Neuronal stem cell (in vitro differentiated cells): ENCODE measurements around the gene ADNP.

ENCODE experiments used
- DNase-seq: peaks from one replicate; pipeline ENCODE4 v3.0.0-alpha.2; 2013; ENCODE audit warnings: low spot score
- H2AFZ ChIP-seq: one replicate; pipeline ENCODE4 v1.6.1; 2013; ENCODE audit warnings: mild to moderate bottlenecking, low read length, inconsistent platforms
- H2AK5ac ChIP-seq: 2 replicates; pipeline ENCODE4 v1.6.1; 2013; ENCODE audit warnings: low read depth, mild to moderate bottlenecking, inconsistent platforms, low read length, moderate library complexity, mixed read lengths
- H2BK120ac ChIP-seq: 2 replicates; pipeline ENCODE4 v1.6.1; 2013; ENCODE audit warnings: low read depth, mild to moderate bottlenecking, inconsistent platforms, low read length, moderate library complexity, mixed read lengths
- H2BK12ac ChIP-seq: one replicate; pipeline ENCODE4 v1.6.1; 2013; ENCODE audit warnings: low read length, inconsistent platforms
- H2BK15ac ChIP-seq: 2 replicates; pipeline ENCODE4 v1.6.1; 2013; ENCODE audit warnings: mild to moderate bottlenecking, low read length, inconsistent platforms, mixed read lengths
- H2BK5ac ChIP-seq: one replicate; pipeline ENCODE4 v1.6.1; 2013; ENCODE audit warnings: inconsistent platforms, mild to moderate bottlenecking, low read length, moderate library complexity
- H3K14ac ChIP-seq: one replicate; pipeline ENCODE4 v1.6.1; 2013; ENCODE audit warnings: low read length, inconsistent platforms
- H3K18ac ChIP-seq: 2 replicates; pipeline ENCODE4 v1.6.1; 2013; ENCODE audit warnings: low read length, inconsistent platforms
- H3K23ac ChIP-seq: 2 replicates; pipeline ENCODE4 v1.6.1; 2013; ENCODE audit warnings: low read depth, mild to moderate bottlenecking, mixed read lengths, low read length, inconsistent platforms; ENCODE audit not compliant: poor library complexity
- H3K27ac ChIP-seq: replicated peaks from 3 replicates; pipeline ENCODE4 v1.5.1; 2013; ENCODE audit warnings: low read length, inconsistent platforms
- H3K27me3 ChIP-seq, 3 experiments: 2 replicates each; pipeline ENCODE4 v1.6.1; 2013; ENCODE audit warnings: low read length in 3 of 3, mild to moderate bottlenecking in 2 of 3, inconsistent platforms in 1 of 3, low read depth in 1 of 3, mixed read lengths in 1 of 3, moderate library complexity in 1 of 3; ENCODE audit not compliant: control insufficient read depth in 3 of 3, insufficient read depth in 3 of 3
- H3K36me3 ChIP-seq, 2 donors: replicated peaks in 1 of 2; 2 replicates each; pipeline ENCODE4 v1.6.1; 2013; ENCODE audit warnings: low read length in 2 of 2; ENCODE audit not compliant: control insufficient read depth in 2 of 2, insufficient read depth in 2 of 2
- H3K4ac ChIP-seq: 2 replicates; pipeline ENCODE4 v1.6.1; 2013; ENCODE audit warnings: inconsistent platforms, mild to moderate bottlenecking, low read length, moderate library complexity
- H3K4me1 ChIP-seq, 2 donors: 1 replicate in 1 of 2; 2 replicates in 1 of 2; pipeline ENCODE4 v1.6.1; 2013; ENCODE audit warnings: low read length in 2 of 2, low read depth in 1 of 2; ENCODE audit not compliant: control insufficient read depth in 2 of 2, insufficient read depth in 1 of 2
- H3K4me2 ChIP-seq: one replicate; pipeline ENCODE4 v1.6.1; 2013; ENCODE audit warnings: mild to moderate bottlenecking, low read length, inconsistent platforms; ENCODE audit not compliant: insufficient read depth, poor library complexity, severe bottlenecking
- H3K4me3 ChIP-seq, 2 donors: 2 replicates each; pipeline ENCODE4 v1.5.1; 2013; ENCODE audit warnings: low read length in 2 of 2, mild to moderate bottlenecking in 2 of 2, inconsistent platforms in 1 of 2, moderate library complexity in 1 of 2
- H3K79me1 ChIP-seq: one replicate; pipeline ENCODE4 v1.6.1; 2013; ENCODE audit warnings: low read depth, mild to moderate bottlenecking, inconsistent platforms, low read length, moderate library complexity
- H3K9ac ChIP-seq: one replicate; pipeline ENCODE4 v1.6.1; 2013; ENCODE audit warnings: mild to moderate bottlenecking, low read depth, low read length, inconsistent platforms; ENCODE audit not compliant: poor library complexity
- H3K9me3 ChIP-seq, 2 donors: replicated peaks in 1 of 2; 2 replicates each; pipeline versions ENCODE3 to v1.6.1; 2013; ENCODE audit warnings: low read length in 2 of 2, mild to moderate bottlenecking in 2 of 2, inconsistent platforms in 1 of 2, low read depth in 1 of 2, mixed read lengths in 1 of 2, moderate library complexity in 1 of 2; ENCODE audit not compliant: control insufficient read depth in 2 of 2, insufficient read depth in 1 of 2
- H4K8ac ChIP-seq: one replicate; pipeline ENCODE4 v1.6.1; 2013; ENCODE audit warnings: low read depth, mild to moderate bottlenecking, inconsistent platforms, low read length, moderate library complexity
- H4K91ac ChIP-seq: one replicate; pipeline ENCODE4 v1.6.1; 2013; ENCODE audit warnings: low read length, low read depth, mild to moderate bottlenecking, inconsistent platforms; ENCODE audit not compliant: poor library complexity
- WGBS, 2 donors: extraction: QIAGEN DNeasy Blood & Tissue Kit; methylation state at CpG; one replicate each; pipeline ENCODE4 v1.1.7; 2013; ENCODE audit warnings: missing lambda C conversion rate in 2 of 2, mixed read lengths in 1 of 2; ENCODE audit not compliant: insufficient read length in 2 of 2, insufficient replicate concordance in 1 of 2; ENCODE audit errors: extremely low coverage in 2 of 2; 5-methylcytosine and 5-hydroxymethylcytosine counted together

The ADNP gene

DNA sequence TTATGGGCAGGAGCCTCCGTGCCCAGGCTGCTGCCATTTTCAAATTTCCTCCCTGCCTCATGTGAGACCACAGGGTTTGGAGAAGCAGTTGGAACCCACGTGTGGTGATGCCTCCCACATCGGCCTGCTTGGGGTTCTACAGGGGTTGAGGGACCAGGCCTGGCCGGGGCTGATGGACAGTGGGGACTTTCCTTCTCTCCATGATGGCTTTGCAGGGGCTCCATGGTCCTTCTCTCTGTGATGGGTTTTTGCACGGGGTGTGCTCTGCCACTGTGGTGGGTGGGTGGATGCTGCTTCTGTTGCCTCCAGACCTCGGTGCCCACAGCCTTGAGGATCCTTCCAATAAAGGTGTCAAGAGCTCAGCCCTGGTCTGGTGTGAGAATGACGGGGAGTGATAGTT lies 54.4 kb downstream of the ADNP start:
- H3K18ac ChIP-seq = no peak overlapping the region
- no peak overlapping the region for H2BK12ac ChIP-seq
- no peaks in the 10 kb centered on the region for H3K9me3 ChIP-seq
- no peak overlapping the region for H3K27ac ChIP-seq
- H3K14ac ChIP-seq = no peak overlapping the region
- H2BK5ac ChIP-seq = no peak overlapping the region
- DNase-seq = no peak
- no peak overlapping the region for H4K91ac ChIP-seq
- peaks cover 9% of the 10 kb centered on the region for H3K79me1 ChIP-seq
- WGBS, 2 donors = no CpG with 5 or more reads among the region's 7 CpGs
- peaks cover 13 to 18% of the 10 kb centered on the region in 2 donors for H3K4me1 ChIP-seq
- H2AFZ ChIP-seq = no peak overlapping the region
- H3K27me3 ChIP-seq = no peaks in the 10 kb centered on the region
- H3K9ac ChIP-seq = no peak overlapping the region
- H3K4ac ChIP-seq = no peak overlapping the region
- H3K4me2 ChIP-seq = no peak overlapping the region
- no peak overlapping the region for H3K23ac ChIP-seq
- H2AK5ac ChIP-seq = no peak overlapping the region
- H4K8ac ChIP-seq = peak overlapping the region; percentile 82
- H2BK15ac ChIP-seq = no peak overlapping the region
- no peak overlapping the region for H2BK120ac ChIP-seq
- peak overlapping the region in 1 of 2 donors; percentile 42 for H3K4me3 ChIP-seq
- peaks cover 9 to 14% of the 10 kb centered on the region in 2 donors for H3K36me3 ChIP-seq

- Histone ChIP-seq H3K9ac (no peak overlapping the region), H3K4ac (no peak overlapping the region), H2BK120ac (no peak overlapping the region), H3K14ac (no peak overlapping the region), H2BK15ac (no peak overlapping the region), H3K36me3 (peaks cover 9 to 14% of the 10 kb centered on the region in 2 donors), H2BK5ac (no peak overlapping the region), H4K91ac (no peak overlapping the region), H3K4me2 (no peak overlapping the region), H4K8ac (peak overlapping the region; percentile 17), H3K4me1 (peaks cover 19 to 24% of the 10 kb centered on the region in 2 donors), H3K4me3 (no peak overlapping the region), H3K18ac (no peak overlapping the region), H2AFZ (no peak overlapping the region), H3K9me3 (no peaks in the 10 kb centered on the region), H2AK5ac (no peak overlapping the region), H3K27ac (no peak overlapping the region), H3K27me3 (no peaks in the 10 kb centered on the region), H3K79me1 (peaks cover 9% of the 10 kb centered on the region), H3K23ac (no peak overlapping the region), H2BK12ac (no peak overlapping the region)
- no CpG with 5 or more reads among the region's 19 CpGs for WGBS, 2 donors
- no peak for DNase-seq
These were observed 55.1 kb downstream of the ADNP start for GRCh38 chr20:50876063-50876685.

DNA sequence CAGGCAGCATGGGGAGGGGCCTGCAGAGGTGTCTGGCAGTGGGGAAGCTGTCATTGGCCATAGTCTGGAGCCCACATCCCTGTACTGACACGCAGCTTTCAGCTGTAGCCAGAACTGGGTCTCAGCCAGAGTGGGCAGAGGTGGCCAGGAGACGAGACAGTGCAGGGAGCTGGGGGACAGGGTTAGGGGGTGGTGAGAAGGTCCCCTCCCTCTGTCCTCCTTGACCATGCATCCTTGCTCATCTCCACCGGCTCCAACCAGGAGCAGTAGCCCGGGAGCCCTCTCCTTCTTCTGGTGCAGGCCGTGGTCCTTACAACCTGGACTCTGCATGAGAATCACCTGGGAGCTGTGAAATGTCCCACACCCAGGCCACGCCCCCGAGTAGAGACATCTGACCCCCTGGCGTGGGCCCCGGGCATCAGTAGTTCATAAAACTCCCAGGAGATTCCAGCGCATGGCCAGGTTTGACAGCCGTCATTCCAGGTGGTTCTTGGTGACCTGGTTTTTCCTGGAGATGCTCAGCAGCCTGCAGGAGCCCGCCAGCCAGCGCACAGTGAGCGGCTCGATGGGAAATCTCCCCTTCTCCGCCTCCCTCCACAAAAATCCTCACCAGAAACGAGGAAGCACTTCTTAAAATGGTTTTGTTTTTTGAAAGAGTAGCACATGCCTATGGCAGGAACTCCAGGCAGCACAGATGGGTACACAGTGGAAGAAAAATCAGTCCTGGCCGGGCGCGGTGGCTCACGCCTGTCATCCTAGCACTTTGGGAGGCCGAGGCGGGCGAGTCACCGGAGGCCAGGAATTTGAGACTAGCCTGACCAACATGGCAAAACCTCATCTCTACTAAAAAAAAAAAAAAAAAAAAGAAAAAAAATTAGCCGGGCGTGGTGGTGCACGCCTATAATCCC lies 56.2 kb downstream of the ADNP start:
- peak overlapping the region; percentile 19 for H3K18ac ChIP-seq

More for the DNA sequence above, 56.2 kb downstream of the ADNP start:
- Histone ChIP-seq H4K91ac (no peak overlapping the region), H3K36me3 (peaks cover 9 to 14% of the 10 kb centered on the region in 2 donors), H3K4ac (no peak overlapping the region), H2AFZ (no peak overlapping the region), H2BK15ac (peak overlapping the region; percentile 71), H3K79me1 (peaks cover 9% of the 10 kb centered on the region), H3K23ac (peak overlapping the region; percentile 60), H3K4me3 (no peak overlapping the region), H3K27me3 (no peaks in the 10 kb centered on the region), H3K4me1 (peaks cover 26 to 35% of the 10 kb centered on the region in 2 donors), H2BK12ac (no peak overlapping the region), H3K9ac (no peak overlapping the region), H3K14ac (no peak overlapping the region), H3K9me3 (no peaks in the 10 kb centered on the region), H2BK5ac (peak overlapping the region; percentile 60), H3K27ac (no peak overlapping the region), H2BK120ac (no peak overlapping the region), H2AK5ac (peak overlapping the region; percentile 60), H4K8ac (no peak overlapping the region), H3K4me2 (no peak overlapping the region)
- WGBS, 2 donors = no CpG with 5 or more reads among the region's 28 CpGs
- no peak for DNase-seq
